HG02642 (cell line): ENCODE data around the gene SLC8A1.

Source experiments
- ATAC-seq: cut with Tn5 transposase; IDR thresholded peaks from one replicate; pipeline ENCODE4 v1.9.1; 2021; ENCODE audit warnings: mild to moderate bottlenecking; ENCODE audit not compliant: unreplicated experiment, poor library complexity

The SLC8A1 gene

GRCh38 chr2:40128796-40129195, 323.1 kb downstream of the SLC8A1 start:
- ATAC-seq: no peak

DNA sequence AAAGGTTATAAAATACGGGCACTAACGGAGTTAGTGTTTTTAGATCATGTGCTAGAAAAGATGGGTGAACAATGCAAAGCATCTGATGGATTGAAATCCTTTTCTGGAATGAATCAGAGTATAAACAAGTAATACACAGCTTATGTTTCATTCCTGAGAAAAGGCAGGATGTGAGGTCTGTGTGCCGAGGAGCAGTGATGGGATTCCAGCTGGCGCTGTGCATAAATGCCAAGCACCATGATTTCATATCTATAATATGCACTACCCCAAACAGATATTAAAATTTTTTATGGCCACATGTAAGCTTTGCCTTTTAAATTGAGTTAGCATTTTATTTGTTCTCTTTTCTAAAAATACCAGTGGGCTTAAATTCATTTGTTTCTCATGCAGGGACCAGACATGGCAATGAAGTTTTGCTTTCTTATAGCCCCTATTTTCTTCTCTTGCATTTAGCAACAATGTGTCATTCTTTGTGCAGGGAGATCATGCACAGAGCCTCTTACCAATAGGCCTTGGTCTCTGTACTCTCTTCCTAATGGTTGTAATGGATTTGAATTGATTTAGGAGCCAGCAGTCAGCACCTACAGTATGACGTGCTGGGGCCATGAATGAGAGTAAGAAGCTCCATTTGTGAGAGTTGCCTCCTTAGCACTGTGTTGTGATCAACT, 323.9 kb downstream of the SLC8A1 start:
- no peak for ATAC-seq

GRCh38 chr2:40127146-40127545, 324.7 kb downstream of the SLC8A1 start:
- no peak for ATAC-seq

DNA sequence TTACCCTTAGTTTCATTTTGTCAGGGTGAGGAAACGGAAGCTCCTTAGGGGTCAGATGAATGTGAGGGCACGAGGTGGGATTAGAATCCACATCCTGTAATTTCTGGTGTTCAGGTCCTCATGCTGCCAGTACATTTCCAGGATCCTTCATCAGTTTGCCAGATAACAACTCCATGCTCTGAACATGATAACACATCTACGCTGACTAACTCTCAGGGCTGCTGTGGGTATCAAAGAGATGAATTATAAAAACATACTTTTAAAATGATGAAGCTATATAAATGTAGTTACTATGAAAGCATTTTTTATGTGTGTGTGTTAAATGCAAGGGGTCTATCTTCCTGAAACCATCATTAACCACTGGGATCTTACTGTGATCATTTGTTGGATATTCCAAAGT, 325.9 kb downstream of the SLC8A1 start:
- no peak for ATAC-seq

DNA sequence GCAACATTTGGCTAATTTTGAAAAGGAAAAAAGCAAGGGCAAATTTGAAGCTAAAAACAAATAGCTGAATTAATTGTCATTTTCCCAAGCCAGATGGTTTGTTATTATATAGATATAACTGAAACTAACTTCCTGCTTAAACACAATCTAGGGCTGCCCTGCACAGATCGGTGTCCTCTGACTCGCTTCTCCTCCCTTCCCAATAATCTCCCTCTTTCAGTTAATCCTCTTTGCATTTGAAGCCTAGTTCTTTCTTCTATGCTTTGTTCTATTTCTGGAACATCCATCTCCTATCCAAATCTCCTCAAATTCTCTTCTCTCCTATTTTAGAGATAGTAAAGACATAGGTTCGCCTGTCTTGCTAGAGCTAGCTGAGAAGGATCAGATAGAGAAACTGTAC, 328.1 kb downstream of the SLC8A1 start:
- no peak for ATAC-seq

DNA sequence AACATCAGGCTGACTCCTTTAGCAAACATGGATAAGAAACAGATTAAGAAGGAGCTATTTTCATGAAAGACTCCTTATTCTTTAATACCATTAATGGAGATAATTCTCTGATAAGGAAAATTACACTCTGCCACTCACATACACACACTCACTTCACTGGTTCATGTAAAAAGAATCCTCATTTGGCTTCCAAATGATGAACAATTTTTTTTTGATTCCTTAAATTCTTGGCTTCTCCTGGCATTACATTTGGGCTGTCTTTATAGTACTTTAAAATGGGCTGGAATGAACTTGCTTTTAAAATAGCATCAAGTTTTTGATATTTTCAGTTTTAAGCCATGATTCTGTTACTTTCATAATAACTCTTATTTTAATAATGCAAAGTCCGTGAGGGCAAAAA, 328.6 kb downstream of the SLC8A1 start:
- no peak for ATAC-seq

DNA sequence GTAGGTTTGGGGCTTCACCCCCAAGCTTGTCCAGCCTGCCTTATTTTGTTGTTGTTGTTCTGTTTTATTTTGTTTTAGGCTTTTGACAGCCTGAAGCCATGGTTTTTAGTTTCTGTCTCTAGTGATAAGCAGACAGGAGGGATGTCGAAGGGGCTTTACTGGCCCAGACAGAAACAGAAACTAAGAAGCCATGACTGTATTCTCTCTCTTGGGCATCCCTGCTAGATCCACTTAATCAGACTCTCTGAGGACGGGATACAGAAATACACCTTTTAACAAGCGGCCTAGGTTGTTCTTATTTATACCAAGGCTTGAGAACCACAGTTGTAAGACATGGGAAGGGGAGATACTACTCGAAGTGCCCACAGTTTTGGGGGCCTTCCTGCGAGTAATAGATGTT, 330.9 kb downstream of the SLC8A1 start:
- no peak for ATAC-seq

DNA sequence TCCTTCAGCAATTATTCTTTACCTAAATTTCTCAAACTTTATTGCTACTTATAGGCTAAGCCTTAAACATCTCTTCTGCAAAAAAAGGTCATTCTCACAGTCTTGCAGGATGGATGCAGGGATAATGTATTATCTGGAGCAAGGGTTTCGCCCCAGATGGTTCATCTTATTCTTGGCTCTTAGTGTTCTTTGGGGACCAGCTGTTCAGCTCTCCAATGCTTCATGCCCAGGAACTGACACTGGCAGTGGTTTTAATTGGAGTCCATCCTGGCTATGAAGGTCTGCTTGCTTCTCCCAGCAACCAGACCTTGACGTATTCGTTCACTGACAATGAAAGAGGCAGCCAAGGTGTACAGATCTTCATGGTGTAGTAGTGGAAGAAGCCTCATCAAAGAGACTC, 331.9 kb downstream of the SLC8A1 start:
- no peak for ATAC-seq

DNA sequence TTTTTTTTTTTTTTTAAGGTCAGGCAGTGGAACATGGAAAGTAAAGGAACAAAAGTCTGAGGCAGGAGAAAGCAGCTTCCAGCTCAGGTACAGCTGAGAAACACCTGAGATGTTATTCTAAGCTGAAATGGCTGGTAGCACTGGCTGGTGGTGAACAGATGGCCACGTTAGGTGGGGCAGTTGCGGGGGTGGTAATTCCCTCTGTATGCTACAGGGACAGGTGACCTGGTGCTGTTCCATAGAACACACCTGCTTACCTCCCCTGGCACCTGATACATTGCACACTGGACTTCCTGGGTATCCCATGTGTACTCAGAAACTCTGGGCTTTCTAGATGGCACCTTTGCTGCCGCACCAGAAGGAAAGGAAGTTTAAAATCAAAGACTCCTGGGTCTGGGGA, 333.3 kb downstream of the SLC8A1 start:
- ATAC-seq: no peak

DNA sequence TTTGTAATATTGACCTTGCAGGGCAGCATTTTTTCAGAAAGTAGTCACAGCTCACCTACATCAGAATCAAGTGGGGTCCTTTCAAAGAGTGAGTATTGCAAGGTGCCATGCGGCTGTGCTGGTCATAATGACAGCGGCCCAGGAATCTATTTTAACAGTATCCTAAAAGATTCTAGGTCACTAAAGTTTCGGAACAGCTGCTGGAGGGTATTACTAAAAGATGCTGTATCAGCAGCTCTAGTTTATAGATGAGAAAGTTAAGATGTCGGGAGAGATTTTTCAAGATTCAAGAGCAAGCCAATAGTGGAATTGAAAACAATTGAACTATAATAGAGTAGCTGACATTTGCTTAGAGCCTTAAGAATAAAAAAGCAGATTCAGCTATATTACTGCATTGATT, 336.0 kb downstream of the SLC8A1 start:
- ATAC-seq: no peak

GRCh38 chr2:40115348-40115747, 336.5 kb downstream of the SLC8A1 start:
- ATAC-seq: no peak

GRCh38 chr2:40113997-40114396, 337.9 kb downstream of the SLC8A1 start:
- no peak for ATAC-seq

- no peak for ATAC-seq
Observed at GRCh38 chr2:40113272-40113968, 338.5 kb downstream of the SLC8A1 start.

DNA sequence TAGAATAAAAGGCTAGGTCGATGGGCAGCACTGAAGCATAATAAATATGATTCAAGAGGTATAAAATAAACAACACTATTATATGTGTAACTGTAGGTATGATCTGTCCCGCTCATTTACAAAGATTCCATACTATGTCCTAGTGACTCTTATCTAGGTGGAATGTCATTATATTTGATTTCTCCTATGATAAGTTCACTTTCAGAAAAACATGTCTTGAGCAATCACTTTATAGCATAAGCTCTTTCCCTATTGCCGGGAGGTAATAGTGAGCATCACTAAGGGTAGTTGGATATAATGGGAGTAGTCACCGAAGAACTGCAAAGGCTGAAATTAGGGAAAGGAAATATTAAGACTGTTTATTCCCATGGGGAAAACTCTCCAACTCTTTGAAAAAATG, 342.5 kb downstream of the SLC8A1 start:
- no peak for ATAC-seq

GRCh38 chr2:40108851-40109250, 343.0 kb downstream of the SLC8A1 start:
- no peak for ATAC-seq

DNA sequence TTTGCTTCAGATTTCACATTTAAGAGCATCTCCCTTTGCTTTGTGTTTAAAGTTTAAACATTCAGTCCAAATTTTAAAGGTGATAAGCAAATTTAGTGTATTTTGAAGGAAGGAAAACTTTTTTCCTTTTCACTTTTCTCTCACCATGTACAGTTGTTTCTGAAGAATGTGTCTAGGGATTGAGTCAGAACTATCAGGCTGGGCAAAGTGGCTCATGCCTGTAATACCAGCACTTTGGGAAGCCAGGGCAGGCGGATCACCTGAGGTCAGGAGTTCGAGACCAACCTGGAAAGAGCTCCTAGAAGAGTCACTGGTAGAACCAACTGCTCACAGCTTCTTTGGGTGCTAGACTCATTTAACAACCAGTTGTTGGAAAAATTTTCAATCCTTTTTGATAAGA, 345.8 kb downstream of the SLC8A1 start:
- ATAC-seq: no peak

- ATAC-seq: no peak
Observed at GRCh38 chr2:40105593-40105992, 346.3 kb downstream of the SLC8A1 start.

DNA sequence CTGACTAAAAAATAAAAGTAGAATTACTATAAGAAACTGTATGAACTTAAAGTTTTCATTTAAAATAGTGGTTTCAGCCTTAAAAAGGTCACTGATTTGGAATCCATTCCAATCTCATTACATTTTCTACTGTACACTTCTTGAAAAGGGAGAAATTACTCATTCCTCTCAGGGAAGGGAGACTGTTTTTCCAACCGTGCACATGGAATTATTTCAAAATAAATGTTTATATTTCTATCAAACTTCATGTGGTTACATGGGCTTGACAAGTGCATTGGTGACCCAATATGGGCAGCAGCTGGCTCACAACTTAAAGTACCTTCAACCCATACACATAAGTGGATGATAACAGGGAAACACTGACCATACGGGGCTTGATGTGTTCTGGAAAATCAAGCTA, 348.3 kb downstream of the SLC8A1 start:
- no peak for ATAC-seq

DNA sequence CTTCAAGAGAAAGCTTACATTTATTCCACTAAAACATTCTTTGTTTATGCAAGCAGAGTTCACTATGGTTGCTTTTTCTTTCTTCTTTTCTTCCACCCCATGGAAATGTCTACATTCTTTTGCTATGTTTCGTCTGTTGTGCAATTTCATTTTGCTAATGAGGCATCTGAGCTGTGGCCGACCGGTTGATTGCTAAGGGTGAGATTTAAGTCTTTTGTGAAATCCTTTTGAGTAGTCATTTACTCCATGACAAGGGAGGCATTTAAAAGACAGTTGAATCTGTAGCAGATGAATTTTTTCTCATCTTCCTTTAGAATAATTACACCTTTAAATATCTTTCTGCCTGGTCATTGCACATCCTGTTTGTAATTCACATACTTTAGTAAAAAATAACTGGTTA, 348.7 kb downstream of the SLC8A1 start:
- no peak for ATAC-seq

DNA sequence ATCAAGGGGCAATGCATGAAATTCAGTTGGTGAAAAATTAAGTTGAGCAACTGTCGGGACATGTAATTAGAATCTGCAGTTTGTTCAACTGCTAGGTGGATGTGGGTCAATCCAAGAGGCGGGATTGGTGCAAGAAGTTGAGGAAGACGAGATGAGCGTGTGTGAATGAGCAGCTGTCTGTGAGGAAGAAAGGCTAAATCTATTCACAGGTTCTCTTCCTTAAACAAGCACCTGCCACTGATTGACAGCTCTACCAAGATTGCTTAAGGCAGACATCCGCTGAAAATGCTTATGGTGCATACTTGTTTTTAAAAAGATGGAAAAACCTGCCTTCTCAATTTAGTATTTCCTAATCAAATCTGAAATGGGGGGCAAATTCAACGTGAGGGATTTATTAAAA, 349.4 kb downstream of the SLC8A1 start:
- no peak for ATAC-seq

DNA sequence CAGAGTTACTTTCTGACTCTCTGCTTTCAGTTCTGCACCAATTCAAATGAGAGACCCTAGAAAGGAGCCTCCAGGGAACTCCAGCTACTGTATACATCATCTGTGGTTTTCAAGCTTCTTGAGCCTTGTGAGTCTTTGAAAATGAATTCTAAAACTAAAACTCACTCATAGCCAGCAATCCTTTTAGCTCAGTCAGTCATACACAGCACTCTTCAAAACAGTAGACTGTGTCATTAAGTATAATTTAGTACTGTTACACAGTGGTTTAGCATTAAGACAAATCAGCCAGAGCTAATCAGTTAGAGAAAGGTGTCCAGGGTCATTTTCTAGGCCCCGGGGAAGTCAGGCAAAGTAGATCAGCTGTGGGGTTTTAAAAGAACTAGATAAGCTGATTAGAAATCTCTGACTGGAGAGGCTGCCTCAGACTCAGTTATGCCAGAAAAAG, 350.7 kb downstream of the SLC8A1 start:
- peak; percentile 84 for ATAC-seq

DNA sequence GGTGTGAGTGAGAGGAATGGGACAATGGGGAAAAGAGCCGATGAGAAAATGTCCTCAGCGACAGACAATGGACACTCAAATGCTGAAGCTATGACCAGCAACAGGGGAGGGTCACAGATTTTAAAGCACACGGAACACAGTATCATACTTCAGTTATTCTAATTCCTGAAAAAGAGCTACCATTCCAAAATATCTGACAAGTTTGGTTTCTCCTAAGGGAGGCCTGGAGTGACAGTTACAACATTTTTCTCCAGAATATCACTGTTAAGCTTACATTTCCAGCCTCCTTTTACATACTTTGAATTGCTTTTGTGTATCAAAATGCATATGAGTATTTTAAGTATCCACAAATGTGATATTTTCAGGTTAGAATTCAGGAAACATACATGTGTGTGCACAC, 351.2 kb downstream of the SLC8A1 start:
- ATAC-seq: no peak
